ENCODE results near the gene SUMO4. TPM values are rescaled to one million over a fixed set of nuclear protein-coding genes. Genes with fewer than 3 reads are reported as not detected.

Gene SUMO4
- total and polyA plus RNA-seq, 12 donors: 0.06 to 0.68 (median 0.37) TPM; not detected in 1

- Histone ChIP-seq H3K27me3 (no peaks in the 10 kb centered on the region), H3K4me3 (no peak overlapping the region), H3K27ac (no peak overlapping the region), H3K4me1 (peaks cover 0 to 33% (median 9%) of the 10 kb centered on the region in 9 donors), H3K36me3 (peaks cover 0 to 31% (median 0%) of the 10 kb centered on the region in 9 donors), H3K9me3 (no peaks in the 10 kb centered on the region)
- DNase-seq: no peak
- TF ChIP-seq, protein P1, sequence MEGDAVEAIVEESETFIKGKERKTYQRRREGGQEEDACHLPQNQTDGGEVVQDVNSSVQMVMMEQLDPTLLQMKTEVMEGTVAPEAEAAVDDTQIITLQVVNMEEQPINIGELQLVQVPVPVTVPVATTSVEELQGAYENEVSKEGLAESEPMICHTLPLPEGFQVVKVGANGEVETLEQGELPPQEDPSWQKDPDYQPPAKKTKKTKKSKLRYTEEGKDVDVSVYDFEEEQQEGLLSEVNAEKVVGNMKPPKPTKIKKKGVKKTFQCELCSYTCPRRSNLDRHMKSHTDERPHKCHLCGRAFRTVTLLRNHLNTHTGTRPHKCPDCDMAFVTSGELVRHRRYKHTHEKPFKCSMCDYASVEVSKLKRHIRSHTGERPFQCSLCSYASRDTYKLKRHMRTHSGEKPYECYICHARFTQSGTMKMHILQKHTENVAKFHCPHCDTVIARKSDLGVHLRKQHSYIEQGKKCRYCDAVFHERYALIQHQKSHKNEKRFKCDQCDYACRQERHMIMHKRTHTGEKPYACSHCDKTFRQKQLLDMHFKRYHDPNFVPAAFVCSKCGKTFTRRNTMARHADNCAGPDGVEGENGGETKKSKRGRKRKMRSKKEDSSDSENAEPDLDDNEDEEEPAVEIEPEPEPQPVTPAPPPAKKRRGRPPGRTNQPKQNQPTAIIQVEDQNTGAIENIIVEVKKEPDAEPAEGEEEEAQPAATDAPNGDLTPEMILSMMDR (IDR thresholded peaks at IDR 0.05): no peak
- intact Hi-C loops (cut with DNase I): no loop called here
- peak in 1 of 8 donors; percentile 22 for ATAC-seq
These were observed 28.9 kb upstream of the SUMO4 start for GRCh38 chr6:149371154-149371553.

DNA sequence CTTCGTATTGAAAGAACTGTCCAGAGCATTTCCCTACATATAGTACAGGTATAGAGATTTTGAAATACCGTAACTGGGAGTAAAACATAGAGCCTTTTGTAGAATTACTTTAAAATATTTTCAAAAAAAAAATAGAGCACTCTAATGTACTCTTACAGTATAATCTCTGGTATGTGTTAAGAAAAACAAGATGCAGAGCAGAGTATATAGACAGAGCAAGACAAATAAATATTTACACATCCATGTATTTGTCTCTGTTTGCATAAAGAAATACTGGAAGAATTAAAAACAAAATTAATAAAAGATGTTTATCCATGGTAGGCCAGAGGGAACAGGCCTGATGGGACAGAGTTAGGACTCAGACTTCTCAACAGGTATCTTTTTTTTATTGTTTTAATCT, 28.0 kb upstream of the SUMO4 start:
- Histone ChIP-seq H3K4me1 (peaks cover 0 to 33% (median 6%) of the 10 kb centered on the region in 9 donors), H3K36me3 (peaks cover 0 to 31% (median 0%) of the 10 kb centered on the region in 9 donors), H3K9me3 (no peaks in the 10 kb centered on the region), H3K27me3 (no peaks in the 10 kb centered on the region), H3K4me3 (no peak overlapping the region), H3K27ac (no peak overlapping the region)
- no peak for DNase-seq
- 49 to 99% methylated on average over 2 of the region's 2 CpGs for WGBS, 2 donors
- ATAC-seq: no peak
- intact Hi-C loops (cut with DNase I): no loop called here
- TF ChIP-seq, protein P1 (IDR thresholded peaks at IDR 0.05): no peak

DNA sequence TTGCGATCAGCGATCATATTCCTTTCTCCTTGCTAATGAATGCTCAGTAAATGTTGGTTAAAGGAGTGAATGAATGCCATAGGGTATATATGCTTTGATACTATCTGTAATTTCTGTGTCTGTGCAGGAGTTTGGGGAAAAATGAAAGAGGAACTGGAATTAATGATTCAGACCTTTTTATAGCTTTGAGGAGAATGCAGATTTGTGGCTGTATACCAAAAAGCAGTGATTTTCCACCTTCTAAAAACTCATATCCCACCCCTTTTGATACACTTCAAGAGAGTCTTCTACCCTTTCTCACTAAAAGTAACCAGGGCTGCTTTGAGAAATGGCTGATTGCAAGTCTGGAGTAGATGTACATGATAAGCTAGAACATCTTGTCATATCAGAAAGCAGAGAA, 26.6 kb upstream of the SUMO4 start:
- ATAC-seq (no peak), DNase-seq (no peak)
- no peaks in the 10 kb centered on the region for H3K27me3 ChIP-seq
- H3K4me1 ChIP-seq: peaks cover 0 to 26% (median 6%) of the 10 kb centered on the region in 9 donors
- 94 to 95% methylated on average over 2 of the region's 2 CpGs for WGBS, 2 donors
- TF ChIP-seq, protein P1 (IDR thresholded peaks at IDR 0.05): no peak
- intact Hi-C loops (cut with DNase I): no loop called here
- no peak overlapping the region for H3K4me3 ChIP-seq
- no peak overlapping the region for H3K27ac ChIP-seq
- H3K36me3 ChIP-seq: peaks cover 0 to 40% (median 8%) of the 10 kb centered on the region in 9 donors
- no peaks in the 10 kb centered on the region for H3K9me3 ChIP-seq

GRCh38 chr6:149379977-149380376, 20.1 kb upstream of the SUMO4 start:
- ATAC-seq (no peak), DNase-seq (no peak)
- TF ChIP-seq, protein P1 (IDR thresholded peaks at IDR 0.05): no peak
- Histone ChIP-seq H3K4me3 (no peak overlapping the region), H3K4me1 (no peaks in the 10 kb centered on the region), H3K36me3 (peaks cover 0 to 72% (median 25%) of the 10 kb centered on the region in 9 donors), H3K9me3 (no peaks in the 10 kb centered on the region), H3K27ac (no peak overlapping the region), H3K27me3 (no peaks in the 10 kb centered on the region)
- 98 to 99% methylated on average over 3 of the region's 3 CpGs for WGBS, 2 donors
- intact Hi-C loops (cut with DNase I): no loop called here
